K562 treated with DMSO at 1 percent for 24 hours (cell line): ENCODE data around the gene RPL23. TPM values are rescaled to one million over a fixed set of nuclear protein-coding genes. Genes with fewer than 3 reads are reported as not detected.

Experiments used
- total RNA-seq: library from RNA; unstranded; fragments of 300-600 nt; gene quantifications from 2 replicates; pipeline ENCODE4 v1.2.3, GENCODE V29; 2022; ENCODE audit warnings: low read depth; ENCODE audit not compliant: insufficient read depth

Gene RPL23
- 2,463 and 2,696 TPM in 2 replicates for total RNA-seq

DNA sequence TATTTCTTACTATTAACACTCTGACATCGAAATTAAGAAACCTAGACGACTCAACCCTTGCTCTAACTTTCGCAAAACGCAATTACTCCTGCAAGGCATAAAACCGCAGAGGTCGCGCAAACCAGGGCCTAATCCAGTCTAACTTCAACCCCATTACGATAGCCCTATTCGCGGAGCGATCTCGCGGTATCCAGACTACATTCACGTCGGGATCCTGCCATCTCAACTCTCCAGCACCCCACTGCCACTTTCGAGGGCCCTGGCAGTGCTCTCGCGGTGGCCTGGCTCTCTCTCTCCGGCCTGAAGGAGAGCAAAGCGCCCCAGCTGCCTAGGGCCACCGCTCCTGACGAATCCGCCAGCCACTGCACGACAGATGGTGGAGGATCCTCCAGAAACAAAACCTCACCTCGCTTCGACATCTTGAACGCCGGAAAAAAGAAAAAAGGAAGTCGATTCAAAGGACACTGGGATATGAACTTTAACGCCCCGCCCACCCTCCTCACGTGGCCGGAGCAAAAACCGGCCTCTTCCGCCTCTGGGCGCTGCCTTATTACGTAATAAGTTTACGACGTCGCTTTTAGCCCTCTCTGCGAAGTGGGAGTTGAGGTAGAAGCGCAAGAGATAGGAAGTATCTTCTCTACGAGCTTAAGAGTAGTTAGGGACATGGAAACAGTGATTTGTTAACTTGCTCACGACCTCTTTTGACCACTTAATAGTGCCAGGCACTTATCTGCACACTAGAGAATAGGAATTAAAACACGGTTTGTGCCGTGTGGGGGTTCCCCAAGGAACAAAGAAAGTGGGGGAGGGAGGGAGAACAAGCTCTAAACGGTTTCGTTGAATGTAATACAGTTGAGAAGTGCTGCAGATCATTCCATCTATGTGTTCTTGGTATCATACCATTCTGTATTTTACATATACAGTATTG lies at the start of gene RPL23:
TSS of gene RPL23 (minus strand) at position 430 of the 928 bp plus-strand sequence. CDS start at position 419, 11 bp downstream.

DNA sequence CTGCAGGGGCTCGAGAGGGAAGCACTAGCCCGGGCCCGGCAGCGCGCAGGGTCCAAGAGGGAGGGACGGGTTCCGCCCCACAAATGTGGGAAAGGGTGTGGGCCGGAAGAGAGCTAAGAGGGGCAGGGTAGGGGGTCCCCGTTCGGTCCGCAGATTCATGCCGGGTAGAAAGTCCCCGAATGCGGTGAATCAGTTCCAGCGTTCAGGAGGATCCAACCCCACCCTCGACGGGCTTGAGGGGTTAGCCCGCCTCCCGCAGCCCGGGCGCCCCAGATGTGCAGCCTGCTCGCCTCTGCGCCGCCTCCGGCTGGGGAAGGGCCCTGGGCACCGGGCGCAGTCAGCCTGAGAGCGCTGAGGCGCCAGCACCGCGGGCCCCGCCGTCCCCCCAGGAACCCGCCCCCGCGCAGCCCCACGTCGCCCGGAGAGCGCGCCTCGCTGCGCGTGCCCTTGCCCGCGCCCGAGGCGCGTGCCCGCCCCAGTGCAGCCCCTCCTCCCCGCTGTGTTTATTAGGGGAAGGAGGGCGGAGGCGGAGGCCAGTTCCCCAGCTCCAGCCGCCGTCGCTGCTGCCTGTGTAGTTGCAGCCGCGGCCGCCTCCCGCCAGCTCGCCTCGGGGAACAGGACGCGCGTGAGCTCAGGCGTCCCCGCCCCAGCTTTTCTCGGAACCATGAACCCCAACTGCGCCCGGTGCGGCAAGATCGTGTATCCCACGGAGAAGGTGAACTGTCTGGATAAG lies 16.2 kb upstream of the RPL23 start, which contains the start of gene LASP1:
TSS of gene LASP1 (plus strand) at position 533 of the 733 bp plus-strand sequence. CDS start at position 665, 132 bp downstream.

DNA sequence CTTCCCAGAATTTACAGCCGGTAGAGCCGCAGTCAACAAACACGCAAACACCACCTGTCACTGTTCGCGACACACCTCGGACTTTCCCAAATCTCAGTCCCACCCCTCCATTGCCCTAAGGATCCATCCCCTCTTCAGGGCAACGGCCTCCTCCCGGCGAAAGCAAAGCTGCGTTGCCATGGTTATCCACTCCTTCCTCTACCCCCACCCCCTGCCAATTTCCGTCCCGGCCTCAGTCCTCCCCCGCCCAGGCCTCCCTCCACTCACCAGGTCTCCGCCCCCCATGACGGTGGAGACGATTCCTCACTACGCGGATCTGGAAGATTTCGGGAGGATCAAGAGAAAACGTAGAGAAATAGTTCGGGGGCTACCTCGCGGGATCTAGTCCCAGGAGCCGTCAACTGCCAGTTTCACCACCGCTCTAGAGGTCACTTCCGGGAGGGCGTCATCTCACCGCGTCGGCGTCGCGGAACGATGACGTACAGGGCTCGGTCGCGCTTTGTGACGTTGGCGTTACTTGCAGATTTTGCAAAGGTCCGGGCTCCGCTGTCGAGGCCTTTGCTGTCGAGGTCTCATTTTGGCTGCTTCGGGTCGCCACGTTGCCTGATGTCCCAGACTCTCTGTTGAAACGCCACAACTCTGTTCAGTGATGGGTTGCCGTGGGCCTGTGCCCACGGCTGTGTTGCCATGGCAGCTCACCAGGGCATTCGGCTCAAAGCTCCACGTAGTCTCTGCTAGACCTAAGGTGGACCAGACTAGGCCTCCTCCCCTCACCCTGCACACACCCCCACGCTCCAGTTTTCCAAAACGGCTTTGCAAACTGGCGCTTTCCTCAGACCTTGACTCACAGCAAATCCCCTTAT lies 28.4 kb downstream of the RPL23 start, which contains the start of gene CWC25:
TSS of gene CWC25 (minus strand) at position 423 of the 863 bp plus-strand sequence. CDS start at position 285, 138 bp downstream.

DNA sequence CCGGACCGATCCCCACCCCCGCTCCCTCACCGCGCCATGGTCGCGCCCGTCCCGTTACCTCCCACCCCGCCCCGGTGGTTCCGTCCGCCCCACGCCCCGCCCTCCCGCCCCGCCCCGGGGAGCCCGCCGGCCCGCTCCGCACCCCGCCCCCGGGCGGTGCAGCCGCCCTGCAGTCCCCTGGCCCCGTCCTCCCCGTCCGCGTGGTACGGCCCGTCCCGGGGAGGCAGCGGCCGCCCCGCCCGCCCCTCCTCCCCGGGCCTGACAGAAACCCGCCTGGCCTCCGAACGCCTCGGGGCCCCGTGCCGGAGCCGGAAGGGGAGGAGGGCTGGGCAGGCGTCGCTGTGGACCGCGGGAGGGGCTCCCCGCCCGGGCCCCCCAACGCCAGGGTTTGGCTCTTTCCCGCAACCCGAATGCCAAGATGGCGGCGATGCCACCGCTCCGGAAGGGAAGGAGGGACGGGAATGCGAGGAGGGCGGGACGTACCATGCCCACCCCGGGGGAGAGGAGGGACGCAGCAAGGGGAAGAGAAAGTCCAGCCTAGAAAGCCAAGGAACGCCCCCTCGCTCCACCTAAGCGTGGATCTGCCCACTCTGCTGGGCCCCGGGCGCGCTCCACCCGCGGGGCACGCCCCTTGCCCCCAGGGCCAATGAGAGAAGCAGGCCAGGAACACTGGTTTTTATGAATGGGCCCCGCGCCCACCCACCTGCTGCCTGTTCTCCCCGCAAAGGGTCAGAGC lies 53.9 kb downstream of the RPL23 start, which contains the start of gene PIP4K2B:
TSS of gene PIP4K2B (minus strand) at position 56 of the 736 bp plus-strand sequence. CDS start 132 bp downstream, outside the sequence.

Other genes starting within 250 kb of the RPL23 start
- 0.46 and 0.64 TPM in 2 replicates for gene SRCIN1, start 247.8 kb downstream of the RPL23 start, total RNA-seq
- 4.2 and 4.4 TPM in 2 replicates for gene EPOP, start 178.8 kb downstream of the RPL23 start, total RNA-seq
- 34.4 and 38.4 TPM in 2 replicates for gene MLLT6, start 148.4 kb downstream of the RPL23 start, total RNA-seq
- 23.2 and 25.1 TPM in 2 replicates for gene CISD3, start 123.4 kb downstream of the RPL23 start, total RNA-seq
- gene PCGF2, start 105.4 kb downstream of the RPL23 start, total RNA-seq: 25.8 and 28.1 TPM in 2 replicates
- gene PSMB3, start 101.0 kb downstream of the RPL23 start, total RNA-seq: 444 and 497 TPM in 2 replicates
- gene PIP4K2B, start 54.2 kb downstream of the RPL23 start, total RNA-seq: 25.7 and 37.8 TPM in 2 replicates
- 9.3 and 11.8 TPM in 2 replicates for gene CWC25, start 28.4 kb downstream of the RPL23 start, total RNA-seq
- gene LASP1, start 16.3 kb upstream of the RPL23 start, total RNA-seq: 154 and 166 TPM in 2 replicates
- gene FBXO47, start 113.7 kb upstream of the RPL23 start, total RNA-seq: not detected in 2 replicates